ENCODE measurements around the gene SLC1A7.

SLC1A7 gene

DNA sequence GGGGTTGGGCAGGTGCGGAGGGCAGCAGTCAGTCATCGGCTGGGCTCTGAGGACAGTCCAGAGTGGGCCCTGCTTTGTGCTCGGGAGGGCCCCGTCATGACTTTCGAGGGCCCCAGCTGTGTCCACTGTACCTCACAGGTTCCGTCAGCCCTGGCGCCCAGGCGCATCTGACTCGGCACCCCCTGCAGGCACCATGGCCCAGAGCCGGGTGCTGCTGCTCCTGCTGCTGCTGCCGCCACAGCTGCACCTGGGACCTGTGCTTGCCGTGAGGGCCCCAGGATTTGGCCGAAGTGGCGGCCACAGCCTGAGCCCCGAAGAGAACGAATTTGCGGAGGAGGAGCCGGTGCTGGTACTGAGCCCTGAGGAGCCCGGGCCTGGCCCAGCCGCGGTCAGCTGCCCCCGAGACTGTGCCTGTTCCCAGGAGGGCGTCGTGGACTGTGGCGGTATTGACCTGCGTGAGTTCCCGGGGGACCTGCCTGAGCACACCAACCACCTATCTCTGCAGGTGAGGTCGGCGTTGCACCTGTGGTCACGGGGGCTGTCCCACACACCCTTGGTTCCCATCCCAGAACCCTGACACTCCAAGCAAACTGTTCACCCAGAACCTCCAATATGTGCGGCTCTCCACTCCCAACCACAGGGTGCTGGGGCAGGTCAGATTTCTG lies 72.6 kb downstream of the SLC1A7 start:
- DNase-seq (ENCODE audit: low read depth in 1 of 2, low spot score in 1 of 2) = no peak
- in situ Hi-C loops (cut with HindIII; ENCODE audit: low pct_unique_long_range_greater_than_20kb, low sequenced_read_pairs) = no loop called here
- no peak for TF ChIP-seq JUND (IDR thresholded peaks at IDR 0.05; ENCODE audit: low read depth)

DNA sequence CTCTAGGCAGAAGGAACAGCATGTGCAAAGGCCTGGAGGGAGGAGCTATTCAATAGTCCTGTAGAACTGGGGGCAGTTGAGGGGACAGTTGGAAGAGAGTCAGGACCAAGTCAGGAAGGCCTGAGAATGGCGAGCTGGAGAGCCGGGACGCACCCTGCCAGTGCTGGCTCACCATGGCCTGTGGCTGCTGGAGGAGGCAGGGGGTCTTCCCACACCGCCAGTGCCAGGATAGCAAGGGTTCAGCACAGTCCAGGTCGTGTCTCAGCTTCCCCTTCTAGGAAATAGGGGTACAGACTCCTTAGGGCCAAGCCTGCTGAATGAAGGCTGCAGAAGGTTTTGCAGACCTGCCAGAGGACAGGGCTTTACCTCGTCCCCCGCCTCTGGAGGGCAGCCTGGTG lies 73.2 kb downstream of the SLC1A7 start:
- in situ Hi-C loops (cut with HindIII; ENCODE audit: low pct_unique_long_range_greater_than_20kb, low sequenced_read_pairs) = no loop called here
- no peak for TF ChIP-seq JUND (IDR thresholded peaks at IDR 0.05; ENCODE audit: low read depth)
- DNase-seq (ENCODE audit: low read depth in 1 of 2, low spot score in 1 of 2) = no peak

DNA sequence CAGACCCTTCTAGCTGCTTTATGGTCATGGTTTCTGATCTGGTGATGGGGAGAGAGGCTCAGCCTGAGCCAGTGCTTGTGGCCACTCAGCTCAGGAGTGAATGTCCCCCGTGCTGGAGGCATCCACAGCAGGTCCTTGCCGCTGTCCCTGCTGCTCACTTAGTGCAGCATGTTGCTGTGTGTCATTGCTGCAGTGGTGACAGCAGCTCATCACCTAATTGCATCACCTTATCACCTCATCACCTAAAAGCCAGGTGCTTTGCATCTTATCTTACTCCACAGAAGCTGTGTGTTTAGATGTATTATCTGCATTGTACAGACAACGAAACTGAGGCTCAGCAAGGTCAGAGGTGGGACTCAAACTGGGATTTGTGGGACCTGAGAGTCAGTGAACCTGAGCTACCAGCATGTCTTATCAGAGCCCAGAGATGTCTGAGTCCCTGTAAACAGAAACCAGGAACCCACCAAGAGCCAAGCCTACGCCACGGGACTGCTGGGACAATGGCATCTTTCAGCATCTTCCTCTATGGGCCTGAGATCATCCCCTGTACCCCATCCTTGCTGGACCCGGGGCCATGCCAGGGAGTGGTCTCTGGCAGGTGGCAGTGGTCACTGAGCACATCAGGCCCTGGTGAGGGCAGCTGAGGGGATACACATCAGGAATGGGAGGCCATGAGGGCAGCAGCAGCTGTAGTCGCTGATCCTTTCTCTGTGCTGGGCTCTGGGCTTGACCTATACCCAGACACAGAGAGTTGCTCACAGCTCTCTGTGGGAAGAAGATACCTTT lies 73.9 kb downstream of the SLC1A7 start:
- no peak for DNase-seq (ENCODE audit: low read depth in 1 of 2, low spot score in 1 of 2)
- no peak for TF ChIP-seq JUND (IDR thresholded peaks at IDR 0.05; ENCODE audit: low read depth)
- in situ Hi-C loops (cut with HindIII; ENCODE audit: low pct_unique_long_range_greater_than_20kb, low sequenced_read_pairs) = no loop called here

DNA sequence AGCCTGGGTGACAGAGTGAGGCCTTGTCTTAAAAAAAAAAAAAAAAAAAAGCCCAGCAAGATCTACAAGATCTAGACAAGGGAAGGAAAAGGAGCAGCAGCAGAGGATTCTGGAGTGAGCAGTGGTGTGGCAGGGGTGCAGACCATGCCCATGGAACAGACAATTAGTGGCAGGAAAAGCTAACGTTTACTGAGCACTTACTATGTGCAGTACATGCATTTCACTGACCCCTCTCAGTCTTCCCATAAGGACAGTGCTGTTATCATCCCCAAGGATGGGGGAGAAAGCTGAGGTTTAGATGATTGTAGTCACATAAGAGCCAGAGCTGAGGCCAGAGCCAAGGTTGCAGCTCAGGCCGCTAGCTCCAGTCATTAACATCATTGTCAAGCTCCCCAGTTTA lies 74.6 kb downstream of the SLC1A7 start:
- in situ Hi-C loops (cut with HindIII; ENCODE audit: low pct_unique_long_range_greater_than_20kb, low sequenced_read_pairs) = no loop called here
- no peak for TF ChIP-seq JUND (IDR thresholded peaks at IDR 0.05; ENCODE audit: low read depth)
- no peak for DNase-seq (ENCODE audit: low read depth in 1 of 2, low spot score in 1 of 2)

DNA sequence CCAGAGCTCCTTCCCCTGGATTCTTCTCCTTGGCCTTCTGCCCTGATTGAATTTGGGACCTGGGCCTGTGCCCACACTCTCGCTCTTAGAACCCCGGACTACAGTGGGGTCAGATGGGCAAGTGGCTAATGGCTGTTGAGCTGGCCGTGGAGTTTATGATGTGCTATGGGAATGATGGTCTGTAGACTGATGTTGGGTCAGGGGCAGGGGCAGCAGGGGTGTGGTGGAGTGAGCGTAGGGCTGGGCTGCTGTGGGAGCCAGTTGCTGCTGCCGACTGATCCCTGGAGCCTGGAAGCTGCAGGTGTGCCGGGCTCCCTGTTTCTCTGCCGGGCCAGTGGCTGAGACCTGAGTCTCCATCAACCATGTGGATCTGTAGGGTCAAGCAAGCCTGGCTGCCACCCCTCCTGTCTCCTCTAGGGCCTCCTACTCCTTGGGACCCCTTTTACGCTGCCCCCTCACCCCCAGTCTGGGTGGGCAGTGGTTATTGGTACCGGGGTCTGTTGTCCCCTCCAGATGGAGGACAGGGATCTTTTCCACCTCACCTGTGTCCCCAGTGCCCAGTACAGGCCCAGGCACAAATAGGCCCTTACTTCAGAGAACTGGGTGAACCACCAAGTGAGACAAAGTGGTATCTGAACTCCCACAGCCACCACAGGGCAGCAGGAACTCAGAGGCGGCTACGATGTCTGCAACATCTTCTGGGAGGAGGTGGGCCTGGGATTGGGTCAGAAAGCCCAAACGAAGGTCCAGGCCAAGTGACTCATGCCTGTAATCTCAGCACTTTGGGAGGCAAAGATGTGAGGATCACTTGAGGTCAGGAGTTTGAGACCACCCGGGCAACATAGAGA lies 75.3 kb downstream of the SLC1A7 start:
- no peak for DNase-seq (ENCODE audit: low read depth in 1 of 2, low spot score in 1 of 2)
- no peak for TF ChIP-seq JUND (IDR thresholded peaks at IDR 0.05; ENCODE audit: low read depth)
- in situ Hi-C loops (cut with HindIII; ENCODE audit: low pct_unique_long_range_greater_than_20kb, low sequenced_read_pairs) = no loop called here

DNA sequence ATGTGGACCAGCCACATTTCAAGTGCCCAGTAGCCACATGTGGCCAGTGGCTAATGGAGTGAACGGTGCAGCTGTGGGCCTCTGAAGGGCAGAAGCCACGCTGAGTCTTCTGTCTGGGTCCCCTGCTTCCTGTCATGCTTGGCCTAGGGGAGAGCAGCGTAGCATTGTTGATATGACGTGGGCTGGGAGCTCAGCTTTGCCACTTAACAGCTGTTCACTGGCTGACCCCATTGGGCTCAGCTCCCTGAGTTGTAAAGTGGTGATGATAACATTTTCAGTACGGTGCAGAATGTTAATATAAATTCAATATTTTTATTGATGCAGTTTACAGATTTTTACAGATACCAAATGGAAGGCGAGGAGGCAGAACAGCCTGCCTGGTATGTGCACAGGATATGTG lies 76.0 kb downstream of the SLC1A7 start:
- no peak for DNase-seq (ENCODE audit: low read depth in 1 of 2, low spot score in 1 of 2)
- no peak for TF ChIP-seq JUND (IDR thresholded peaks at IDR 0.05; ENCODE audit: low read depth)
- in situ Hi-C loops (cut with HindIII; ENCODE audit: low pct_unique_long_range_greater_than_20kb, low sequenced_read_pairs) = no loop called here

DNA sequence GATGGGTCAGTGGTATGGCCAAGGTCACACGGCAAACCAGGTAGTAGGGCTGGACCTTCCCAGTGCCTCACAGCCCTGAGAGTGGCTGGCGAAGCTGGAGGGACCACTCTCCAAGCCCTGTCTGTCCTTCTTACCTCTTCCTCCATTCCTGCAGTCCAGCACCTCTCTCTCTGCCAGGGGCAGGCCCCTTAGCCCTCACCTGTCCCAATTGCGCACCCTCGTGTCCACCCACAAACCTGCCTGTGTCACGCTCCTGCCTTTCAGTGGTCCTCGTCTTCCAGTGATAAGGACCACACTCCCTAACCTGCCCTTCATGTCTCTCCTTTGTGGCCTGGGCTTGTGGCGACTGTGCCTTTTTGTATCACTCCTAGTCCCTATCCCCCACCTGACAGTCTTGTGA lies 77.0 kb downstream of the SLC1A7 start:
- no peak for DNase-seq (ENCODE audit: low read depth in 1 of 2, low spot score in 1 of 2)
- in situ Hi-C loops (cut with HindIII; ENCODE audit: low pct_unique_long_range_greater_than_20kb, low sequenced_read_pairs) = no loop called here
- no peak for TF ChIP-seq JUND (IDR thresholded peaks at IDR 0.05; ENCODE audit: low read depth)

DNA sequence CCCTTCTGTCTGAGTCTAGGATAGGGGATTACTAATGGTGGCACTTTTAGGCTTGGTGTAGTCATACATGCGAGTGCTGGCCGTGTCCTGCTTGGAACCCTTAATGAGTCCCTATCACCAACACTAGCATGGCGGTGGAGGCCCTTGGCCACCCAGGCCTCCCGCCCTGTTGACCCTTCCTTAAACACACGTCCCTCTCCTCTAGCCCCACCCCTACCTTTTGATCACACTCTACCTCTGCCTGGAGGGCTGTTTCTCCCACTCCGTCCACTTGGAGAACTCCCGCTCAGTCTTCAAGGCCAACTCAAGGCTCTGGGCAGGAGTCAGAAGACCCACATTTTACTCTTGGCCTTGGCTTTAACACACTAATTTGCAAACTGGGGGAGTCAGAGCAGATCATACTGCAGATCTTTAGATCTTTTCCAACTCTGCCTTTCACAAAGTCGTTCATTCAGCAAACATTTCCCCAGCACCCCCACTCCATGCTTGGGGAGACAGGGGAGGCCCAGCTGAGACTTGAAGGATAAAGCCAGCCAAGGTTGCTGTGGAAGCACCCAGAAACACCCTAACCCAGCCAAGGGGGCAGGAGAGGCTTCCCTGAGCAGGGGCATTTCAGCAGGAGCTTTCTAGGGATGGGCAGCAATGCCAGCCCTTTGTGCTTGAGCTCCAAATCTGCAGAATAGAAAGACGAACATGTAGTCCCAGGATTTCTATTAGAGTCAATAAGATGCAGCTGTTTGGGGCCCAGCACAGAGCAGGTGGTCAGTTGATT lies 78.5 kb downstream of the SLC1A7 start:
- in situ Hi-C loops (cut with HindIII; ENCODE audit: low pct_unique_long_range_greater_than_20kb, low sequenced_read_pairs) = no loop called here

DNA sequence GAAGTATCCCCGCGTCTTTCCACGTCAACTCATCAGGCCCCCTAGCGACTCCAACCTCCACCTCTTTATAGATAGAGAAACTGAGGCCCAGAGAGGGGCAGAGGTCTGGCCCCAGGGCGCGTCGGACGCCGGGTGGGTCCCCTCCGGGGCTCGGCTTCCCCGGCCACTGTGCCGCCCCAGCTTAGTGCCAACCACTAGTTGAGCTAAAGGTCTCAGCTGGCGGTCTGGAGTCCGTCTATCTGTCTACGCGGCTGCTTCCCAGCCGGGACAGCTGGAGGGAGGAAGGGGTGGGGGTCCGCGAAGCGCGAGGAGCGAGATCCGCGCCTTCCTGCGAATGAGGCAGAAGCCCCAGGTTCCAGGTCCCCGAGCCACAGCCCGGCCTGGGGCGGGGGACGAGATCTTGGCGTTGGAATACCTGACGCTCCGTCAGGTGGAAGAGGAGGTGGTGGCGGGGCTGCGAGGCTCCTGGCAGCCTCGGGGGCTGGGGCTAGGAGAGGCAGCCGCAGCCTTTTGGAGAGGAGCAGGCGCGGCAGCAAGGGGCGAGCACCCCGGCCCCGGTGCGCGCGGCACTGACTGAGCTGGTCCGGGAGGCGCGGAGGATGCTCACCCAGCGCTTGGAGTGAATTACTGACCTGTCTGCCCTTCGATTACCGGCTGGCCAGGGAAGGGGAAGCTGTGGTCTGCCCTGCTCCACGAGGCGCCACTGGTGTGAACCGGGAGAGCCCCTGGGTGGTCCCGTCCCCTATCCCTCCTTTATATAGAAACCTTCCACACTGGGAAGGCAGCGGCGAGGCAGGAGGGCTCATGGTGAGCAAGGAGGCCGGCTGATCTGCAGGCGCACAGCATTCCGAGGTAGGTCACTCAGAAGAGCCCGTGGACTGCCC lies 79.5 kb downstream of the SLC1A7 start:
- no peak for TF ChIP-seq JUND (IDR thresholded peaks at IDR 0.05; ENCODE audit: low read depth)
- DNase-seq (ENCODE audit: low read depth in 1 of 2, low spot score in 1 of 2) = no peak
- in situ Hi-C loops (cut with HindIII; ENCODE audit: low pct_unique_long_range_greater_than_20kb, low sequenced_read_pairs) = no loop called here

More for the DNA sequence above, 78.5 kb downstream of the SLC1A7 start:
- DNase-seq (ENCODE audit: low read depth in 1 of 2, low spot score in 1 of 2) = no peak
- no peak for TF ChIP-seq JUND (IDR thresholded peaks at IDR 0.05; ENCODE audit: low read depth)

DNA sequence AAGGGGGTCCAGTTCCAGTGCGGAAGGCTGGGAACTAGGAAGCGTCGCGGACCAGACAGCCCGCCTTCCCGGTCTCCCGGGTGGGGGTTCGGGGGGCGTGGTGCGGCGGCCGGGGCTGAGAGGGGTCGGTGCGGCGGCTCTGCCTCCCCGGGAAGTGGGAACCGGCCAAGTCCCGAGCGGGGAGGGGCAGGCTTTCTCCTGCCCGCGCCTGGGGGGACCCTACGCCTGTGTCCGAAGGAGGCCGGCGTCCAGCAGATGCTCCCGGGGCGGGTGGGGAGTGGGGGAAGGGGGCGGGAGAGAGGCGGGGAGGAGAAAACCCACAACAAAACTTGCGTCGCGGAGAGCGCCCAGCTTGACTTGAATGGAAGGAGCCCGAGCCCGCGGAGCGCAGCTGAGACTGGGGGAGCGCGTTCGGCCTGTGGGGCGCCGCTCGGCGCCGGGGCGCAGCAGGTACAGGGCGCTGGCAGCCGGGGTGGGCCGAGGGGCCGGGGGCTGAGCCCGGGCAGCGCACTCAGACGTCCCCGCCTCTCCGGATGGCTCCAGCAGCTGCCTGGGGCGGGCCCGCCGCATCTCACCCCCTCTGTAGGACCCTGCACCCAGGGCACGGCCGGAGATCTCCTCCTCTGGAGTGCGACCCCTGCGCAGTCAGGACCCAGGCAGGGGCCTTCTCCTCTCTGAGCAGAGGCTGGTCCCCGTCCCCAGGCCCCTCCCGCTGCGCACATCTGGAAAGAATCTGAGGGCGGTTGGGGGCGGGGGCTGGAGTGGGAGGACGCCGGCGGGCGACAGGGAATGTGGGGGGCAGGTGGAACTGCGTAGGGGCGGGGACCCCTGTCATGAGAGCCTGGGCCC lies 80.4 kb downstream of the SLC1A7 start, which contains the start of gene PODN:
Gene PODN (plus strand): TSS at position 355 of the 849 bp plus-strand sequence. CDS start 7,643 bp downstream, outside the sequence.
- no peak for TF ChIP-seq JUND (IDR thresholded peaks at IDR 0.05; ENCODE audit: low read depth)
- in situ Hi-C loops (cut with HindIII; ENCODE audit: low pct_unique_long_range_greater_than_20kb, low sequenced_read_pairs) = no loop called here
- DNase-seq (ENCODE audit: low read depth in 1 of 2, low spot score in 1 of 2) = no peak
